Measurements from ENCODE around the gene FNDC3B. TPM values are rescaled to one million over a fixed set of nuclear protein-coding genes. Genes with fewer than 3 reads are reported as not detected.

The FNDC3B gene
- total RNA-seq, 1 donor from 2014 or later: 14.7 TPM

DNA sequence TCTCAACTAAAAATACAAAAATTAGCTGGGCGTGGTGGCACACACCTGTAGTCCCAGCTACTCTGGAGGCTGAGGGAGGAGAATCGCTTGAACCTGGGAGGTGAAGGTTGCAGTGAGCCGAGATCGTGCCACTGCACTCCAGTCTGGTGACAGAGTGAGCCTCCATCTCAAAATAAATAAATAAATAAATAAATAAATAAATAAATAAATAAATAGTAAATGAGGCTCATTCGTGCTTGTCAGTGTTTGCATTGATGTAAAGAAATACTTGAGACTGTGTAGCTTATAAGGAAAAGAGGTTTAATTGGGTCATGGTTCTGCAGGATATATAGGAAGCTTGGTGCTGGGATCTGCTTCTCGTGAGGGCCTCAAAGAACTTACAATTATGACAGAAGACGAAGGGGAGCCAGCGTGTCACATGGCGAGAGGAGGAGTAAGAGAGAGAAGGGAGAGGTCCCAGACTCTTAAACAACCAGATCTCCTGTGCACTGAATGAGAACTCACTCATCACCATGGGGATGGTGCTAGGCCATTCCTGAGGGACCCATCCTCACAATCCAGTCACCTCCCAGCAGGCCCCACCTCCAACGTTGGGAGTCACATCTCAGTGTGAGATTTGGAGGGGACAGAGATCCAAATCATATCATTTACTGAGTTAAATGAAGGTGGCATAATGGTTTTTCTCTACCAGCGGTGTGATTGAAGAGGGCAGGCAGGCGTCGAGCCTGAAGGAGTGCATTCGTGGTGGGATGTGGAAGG is 104.5 kb downstream of the FNDC3B start:
- DNase-seq (ENCODE audit: low spot score in 2 of 2): no peak
- FAIRE-seq: no peak

DNA sequence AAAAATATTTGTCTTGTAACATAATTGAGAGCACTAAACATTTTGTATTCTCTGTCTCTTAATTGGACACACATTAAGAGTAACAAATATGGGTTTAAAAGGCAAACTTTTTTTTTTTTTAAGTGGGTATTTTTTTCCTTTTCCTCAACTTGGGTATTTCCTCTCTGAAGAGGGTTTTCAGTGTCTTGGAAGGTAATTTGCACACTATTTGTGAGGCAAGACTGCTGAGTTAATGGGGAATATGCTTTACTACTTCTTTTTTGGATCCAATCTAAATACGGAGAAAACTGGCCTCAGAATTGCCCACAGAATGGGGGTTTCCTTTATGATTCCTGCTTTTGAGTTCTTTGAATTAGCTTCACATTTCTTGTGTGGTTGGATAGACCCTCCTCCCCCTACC is 105.2 kb downstream of the FNDC3B start:
- FAIRE-seq (no peak), DNase-seq (ENCODE audit: low spot score in 2 of 2) (no peak)

DNA sequence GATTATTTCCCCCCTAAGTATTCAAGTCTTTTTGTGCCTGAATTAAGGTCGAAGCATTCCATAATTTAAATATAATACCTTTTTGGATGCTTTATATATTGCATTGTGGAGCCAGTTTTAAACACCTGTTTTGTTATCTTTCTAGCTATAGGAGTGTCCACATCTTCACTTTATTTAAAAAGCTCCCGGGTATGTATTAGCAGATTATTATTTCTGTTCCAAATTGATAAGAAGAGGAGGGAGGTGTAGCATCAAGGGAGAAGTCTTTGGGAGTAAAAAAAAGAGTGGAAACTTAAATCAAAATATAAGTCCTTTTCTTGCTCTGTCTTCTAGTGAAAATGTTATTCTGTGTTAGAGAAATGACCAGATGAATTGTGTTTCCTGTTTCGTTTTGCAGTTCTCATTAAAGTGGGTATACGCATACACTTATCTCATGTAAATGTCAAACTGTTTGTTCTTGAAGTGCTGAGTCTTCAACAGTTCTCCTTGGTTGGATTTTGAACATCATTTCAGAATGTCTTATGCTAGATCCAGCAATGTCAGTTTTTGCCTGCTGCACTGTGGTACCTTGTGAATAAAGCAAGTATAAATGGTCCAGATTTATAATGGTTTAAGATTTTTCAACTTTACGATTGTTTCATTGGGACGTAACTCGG is 105.8 kb downstream of the FNDC3B start:
- no peak for FAIRE-seq

DNA sequence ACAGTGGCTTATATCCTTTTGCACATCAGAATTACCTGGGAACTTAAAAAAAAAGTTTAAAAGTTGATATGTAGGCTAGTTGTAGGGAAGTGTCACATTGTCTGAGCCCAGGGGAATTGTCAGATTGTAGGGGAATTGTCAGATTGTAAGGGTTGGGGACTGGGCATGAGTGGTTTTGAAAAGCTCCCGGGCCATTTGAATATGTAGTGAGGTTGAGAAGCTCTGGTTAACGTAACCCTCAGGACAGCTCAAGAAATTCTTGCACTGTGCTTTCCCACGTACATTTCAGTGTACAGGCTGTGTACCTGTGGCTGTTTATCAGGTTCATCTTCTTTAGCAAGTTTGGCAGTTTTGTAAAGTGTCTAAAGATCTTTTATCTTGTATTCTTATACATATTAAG is 107.0 kb downstream of the FNDC3B start:
- no peak for FAIRE-seq
- no peak for DNase-seq (ENCODE audit: low spot score in 2 of 2)

More for the DNA sequence above, 105.8 kb downstream of the FNDC3B start:
- no peak for DNase-seq (ENCODE audit: low spot score in 2 of 2)

DNA sequence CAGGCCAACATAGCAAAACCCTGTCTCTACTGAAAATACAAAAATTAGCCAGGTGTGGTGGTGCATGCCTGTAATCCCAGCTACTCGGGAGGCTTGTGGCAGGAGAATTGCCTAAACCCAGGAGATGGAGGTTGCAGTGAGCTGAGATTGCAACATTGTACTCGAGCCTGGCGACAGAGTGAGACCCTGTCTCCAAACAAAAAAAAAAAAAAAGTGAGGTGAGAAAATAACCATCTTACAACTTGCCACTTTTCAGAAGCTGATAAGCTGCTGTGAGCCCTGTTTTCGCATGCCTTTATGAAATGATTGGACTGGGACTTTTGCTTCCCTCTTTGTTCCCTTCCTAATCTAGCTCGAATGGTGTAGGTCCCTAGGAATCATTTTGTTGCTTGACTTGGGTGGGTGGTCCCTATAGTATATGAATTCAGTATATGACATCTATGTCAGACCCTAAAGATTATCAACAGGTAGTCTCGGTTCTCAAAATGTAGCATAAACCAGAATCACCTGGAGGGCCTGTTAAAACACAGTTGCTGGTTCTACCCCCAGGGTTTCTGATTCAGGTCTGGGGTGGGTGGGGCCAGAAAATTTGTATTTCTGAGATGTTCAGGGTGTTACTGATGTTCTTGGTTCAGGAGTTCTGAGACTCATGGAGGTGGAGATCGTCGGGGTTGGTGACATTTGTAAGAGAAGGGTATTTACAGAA is 107.9 kb downstream of the FNDC3B start:
- FAIRE-seq: no peak
- no peak for DNase-seq (ENCODE audit: low spot score in 2 of 2)

DNA sequence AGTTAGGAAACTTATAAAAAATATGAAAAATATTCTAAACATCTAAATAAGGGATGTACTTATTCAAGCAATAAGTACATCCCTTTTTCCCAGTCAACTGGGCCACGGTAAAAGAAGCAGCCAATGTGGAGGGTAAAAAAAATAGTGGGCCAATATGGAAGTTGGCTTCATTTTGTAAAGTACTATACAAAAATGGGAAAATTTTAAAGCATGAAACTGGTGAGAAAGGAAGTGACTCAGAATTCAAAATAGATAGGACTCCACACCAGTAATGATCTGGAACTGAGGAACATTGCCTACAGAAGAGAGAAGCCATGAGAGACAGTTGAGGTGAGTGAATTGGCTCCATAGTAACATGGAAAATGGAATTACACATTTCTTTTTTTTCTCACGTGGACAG is 108.9 kb downstream of the FNDC3B start:
- DNase-seq (ENCODE audit: low spot score in 2 of 2) (no peak), FAIRE-seq (no peak)

DNA sequence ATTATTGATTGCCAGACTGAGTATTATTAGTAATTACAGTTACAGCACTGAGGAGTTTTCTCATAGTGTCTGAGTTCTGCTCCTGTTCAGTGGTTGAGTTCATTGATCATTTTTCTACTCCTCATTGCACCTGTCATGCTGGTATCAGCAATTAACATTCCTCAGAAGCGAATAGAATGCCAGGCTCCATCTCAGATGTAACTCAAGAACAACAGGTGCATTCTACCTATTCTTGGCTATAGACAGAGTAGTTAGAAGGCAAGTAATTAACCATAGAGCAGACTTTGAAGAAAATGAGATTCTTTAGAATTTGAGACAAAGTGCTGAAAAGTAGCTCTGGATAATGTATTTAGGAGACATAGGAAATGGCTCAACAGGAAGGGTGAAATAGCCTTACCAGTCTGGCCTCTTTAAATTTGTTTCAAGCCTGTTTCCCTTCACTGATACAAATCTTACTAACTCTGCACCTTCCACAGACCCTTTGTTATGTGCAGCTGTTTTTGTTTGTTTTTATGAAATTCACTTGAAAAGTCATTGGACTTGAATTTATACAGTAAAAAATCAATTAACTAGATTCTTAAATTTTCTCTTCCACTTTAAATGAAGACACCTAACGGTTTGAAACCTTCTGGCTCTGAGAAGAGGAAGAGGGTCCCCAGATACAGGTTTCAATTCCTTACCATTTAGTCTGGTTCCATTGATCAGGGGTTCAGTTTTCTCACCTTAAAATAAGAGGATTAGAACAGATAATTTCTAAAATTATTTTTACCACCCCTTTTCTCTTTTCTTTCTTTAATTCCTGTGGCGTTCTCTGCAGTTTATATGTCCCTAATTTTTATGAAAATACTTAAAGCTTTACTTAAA is 109.6 kb downstream of the FNDC3B start:
- no peak for DNase-seq (ENCODE audit: low spot score in 2 of 2)
- no peak for FAIRE-seq

DNA sequence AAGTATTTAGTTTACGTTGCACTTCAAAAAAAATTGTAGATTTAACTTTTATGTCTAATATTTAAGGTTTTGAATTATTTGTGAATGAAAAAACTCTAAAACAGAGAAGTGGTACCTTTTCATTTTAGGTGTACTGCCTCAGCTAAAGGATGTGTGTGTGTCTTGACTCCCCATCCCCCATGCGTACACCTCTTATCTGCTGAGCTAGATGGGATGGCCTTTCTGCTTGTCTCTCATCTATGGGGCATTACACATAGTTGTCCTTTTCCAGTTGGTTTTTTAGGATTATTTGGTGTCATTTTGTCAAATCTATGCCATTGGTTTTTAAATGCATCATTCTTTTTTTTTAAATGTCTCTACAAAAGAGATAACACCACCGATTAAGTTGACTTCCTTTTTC is 110.9 kb downstream of the FNDC3B start:
- FAIRE-seq (no peak), DNase-seq (ENCODE audit: low spot score in 2 of 2) (no peak)

DNA sequence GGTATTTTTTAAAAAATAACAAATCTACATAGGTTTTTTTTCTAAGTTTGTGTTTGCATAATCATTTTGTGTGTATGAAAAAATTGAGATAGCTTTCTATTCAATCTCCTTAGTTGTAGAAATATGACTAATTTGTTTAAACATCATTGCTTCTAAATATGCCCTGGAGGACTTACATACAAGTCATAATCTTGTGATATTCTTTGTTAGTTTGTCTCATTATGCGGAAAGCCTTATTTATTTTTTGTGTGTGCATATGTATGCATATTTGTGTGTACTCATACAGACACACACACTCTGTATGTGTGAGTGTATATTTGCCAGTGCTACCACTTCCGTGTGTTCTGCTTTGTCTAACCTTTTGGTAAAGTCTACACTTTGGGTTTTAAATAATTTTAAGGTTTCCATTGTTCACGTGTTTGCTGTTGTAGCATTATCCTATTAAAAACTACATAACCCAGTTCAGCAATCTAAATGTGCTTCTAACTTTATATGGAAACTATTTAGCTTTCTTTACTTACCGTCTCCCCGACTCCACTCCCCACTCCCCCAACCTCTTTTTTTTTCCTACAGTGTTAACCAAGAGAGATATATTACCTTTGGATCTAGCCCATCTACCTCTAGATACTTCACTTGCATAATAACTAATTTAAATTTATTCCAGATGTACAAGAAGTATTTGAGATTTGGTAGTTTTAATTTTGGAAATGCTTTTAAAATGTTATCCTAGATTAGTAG is 111.7 kb downstream of the FNDC3B start:
- FAIRE-seq (no peak), DNase-seq (ENCODE audit: low spot score in 2 of 2) (no peak)

DNA sequence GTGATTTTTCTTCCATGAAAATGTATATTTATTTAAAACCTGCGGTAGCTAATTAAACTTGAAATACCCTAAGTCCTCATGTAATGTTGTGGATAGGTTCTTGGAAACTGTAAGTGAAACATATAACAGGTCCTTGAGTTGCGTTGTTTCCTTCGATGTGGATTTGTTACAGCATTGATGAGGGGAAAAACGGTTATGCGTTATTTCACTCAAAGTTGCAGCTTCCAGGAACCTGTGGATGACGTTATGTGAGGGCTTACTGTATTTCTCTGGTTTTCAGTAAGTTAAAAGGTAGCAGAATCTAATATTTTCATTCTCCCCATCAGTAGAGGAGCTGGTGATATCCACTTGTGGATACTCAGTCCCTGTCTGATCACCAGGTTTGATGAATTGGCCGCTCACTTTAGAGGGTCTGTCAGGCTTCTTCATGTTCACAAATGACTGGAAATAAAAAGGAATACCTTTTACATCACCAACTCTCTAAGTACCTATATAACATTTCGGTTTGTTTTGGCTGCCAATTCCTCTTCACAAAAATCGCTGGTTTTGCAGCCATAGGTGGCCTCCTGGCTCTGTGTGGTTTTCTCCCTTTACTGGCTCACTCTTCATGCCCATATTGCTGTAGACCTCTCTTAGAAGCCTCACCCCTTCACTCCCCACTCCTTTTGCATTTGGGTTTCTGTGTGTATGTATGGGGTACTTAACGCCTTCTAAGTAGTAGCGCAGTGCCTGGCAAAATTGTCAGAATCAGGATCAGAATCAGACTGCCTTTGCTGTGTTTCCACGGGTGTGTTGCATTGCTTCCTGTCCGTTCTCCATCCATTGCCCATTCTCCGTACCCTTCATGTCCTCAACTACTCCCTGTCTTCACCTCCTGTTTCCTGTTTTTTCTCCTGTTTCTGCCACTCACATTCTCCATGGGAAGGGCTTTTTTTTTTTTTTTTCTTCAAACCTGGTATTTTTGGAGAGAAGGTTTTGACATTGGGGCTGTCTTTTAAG is 112.6 kb downstream of the FNDC3B start:
- DNase-seq (ENCODE audit: low spot score in 2 of 2) (no peak), FAIRE-seq (no peak)

DNA sequence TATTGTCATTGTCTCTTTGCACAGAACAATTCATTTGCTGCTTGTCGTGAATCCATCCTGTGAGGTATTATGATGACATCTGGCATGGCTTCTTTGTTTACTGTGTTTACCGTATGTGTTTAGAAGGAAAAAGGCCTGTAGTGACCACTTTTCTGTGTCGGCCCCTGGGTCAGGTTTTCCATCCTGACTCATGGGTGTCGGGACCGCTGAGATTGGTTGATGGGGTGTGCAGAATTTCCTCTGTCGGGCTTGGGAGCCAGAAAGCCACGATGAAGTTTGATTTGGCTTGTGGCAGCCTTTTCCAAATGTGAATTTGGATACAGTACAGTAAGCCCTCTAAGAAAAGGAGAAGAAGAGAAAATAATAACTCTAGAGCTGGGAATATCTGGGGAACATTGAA is 113.5 kb downstream of the FNDC3B start:
- no peak for FAIRE-seq
- DNase-seq (ENCODE audit: low spot score in 2 of 2): no peak

DNA sequence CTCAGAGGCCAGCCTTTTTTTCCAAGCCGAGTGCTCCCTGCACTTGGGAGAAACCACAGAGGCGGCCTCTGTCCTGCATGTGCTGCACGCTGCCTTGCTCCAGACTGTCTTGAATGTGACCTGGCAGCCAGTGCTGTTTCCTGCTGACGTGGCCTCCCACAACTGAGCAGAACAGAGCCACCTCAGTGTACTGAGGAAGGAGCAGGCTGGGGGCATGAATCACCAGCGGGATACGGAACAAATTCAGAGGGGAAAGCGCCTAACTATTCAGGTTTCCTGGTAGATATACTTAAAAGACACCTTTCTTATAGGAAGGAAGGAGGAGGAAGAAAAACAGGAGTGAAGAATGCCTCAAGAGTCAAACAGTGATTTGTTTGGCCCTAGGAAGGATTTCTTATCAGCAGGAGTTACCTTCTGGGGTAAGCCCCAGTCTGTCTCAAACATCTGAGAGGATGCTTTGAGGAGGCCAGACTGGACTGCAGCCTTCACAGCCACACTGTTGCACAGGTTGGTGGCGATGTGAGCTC is 114.0 kb downstream of the FNDC3B start:
- no peak for FAIRE-seq
- peak in 1 of 2 donors; percentile 4 for DNase-seq (ENCODE audit: low spot score in 2 of 2)

DNA sequence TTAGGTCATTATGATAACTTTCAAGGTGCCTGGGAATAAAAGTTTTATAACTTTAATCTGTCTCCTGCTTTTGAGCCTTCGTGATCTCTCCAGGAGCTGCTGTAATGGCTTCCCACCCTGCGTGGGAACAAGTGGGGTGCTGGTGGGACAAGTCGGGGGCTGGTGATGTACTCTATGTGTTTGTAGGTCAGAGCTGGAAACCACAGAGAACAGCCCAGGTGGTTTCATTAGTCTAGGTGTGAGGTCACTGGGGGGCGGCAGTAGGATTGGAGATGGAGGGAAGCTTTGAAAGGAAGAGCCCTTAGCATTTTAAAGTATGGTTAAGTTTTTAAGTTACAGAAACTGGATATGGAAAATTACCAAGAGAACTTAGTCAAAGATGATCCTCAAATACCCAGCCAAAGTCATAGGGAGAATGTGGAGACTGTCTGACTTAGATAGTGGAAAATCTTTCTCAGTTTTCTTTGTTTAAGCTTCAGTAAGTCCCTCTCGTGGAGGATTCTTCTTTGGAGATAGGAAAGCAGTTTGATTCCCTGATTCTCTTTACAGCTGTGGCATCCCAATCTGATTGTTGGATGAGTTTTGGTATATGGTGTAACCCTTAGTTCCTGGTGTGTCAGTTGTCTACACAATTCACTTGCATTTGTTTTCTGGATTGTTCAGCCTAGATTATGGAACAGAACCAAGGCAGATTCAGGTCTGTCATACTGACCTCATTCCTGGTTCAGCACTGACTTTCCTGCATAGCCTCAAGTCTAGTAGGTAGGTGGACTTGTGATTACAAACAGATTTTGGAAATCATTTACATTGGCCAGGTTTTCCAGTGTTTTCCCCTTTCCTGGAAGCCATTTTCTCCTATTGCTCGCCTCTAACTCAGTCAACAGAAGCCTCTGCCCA is 115.6 kb downstream of the FNDC3B start:
- DNase-seq (ENCODE audit: low spot score in 2 of 2): no peak
- FAIRE-seq: no peak

DNA sequence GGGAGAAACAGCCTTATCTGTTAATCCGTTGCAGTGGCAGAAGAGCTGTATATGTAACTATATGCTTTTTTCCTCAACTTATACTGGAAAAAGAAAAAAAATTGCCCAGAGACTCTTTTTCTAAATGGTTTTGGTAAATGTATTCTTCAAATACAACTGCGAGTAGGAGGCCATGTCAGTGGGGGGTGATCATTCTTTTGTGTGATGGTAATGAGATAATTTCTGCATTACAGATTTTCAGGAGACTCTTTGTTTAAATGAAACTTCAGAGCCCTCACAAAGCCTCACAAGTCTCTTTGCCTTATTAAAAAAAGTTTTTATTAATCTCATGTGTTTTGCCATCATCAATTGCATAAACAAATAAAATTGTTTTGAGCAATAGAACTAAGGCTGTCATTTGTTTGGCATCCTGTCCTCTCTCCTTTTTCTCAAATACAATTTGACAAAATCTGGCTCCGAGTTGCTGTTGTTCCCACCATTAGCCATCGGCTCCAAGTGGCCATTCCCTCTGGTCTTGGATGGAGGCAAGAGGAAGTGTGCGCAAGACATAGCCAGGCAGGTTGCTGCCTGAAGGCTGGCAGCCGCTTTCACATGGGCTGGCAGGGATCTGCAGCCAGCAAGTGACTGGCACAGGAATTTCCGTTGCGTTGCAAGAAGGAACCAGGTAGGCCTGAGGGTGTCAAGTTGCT is 116.7 kb downstream of the FNDC3B start:
- DNase-seq (ENCODE audit: low spot score in 2 of 2) (no peak), FAIRE-seq (no peak)

DNA sequence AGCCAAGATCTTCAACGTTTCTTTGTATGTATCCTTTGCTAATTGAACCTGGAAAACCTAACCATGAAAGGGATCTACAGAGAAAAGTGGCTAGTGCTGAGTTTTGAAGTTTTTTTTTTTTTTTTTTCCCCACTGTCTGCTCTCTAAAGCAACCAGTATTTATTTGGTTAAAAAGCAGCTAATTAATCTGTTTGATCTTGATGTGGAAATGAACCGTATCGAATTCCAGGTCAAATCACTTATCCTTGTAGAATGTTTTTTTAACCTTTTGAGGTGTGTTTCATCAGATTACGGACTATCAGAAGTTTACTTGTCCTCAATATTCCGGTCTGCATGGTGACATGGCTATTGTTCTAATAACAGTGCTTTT is 117.2 kb downstream of the FNDC3B start:
- FAIRE-seq (no peak), DNase-seq (ENCODE audit: low spot score in 2 of 2) (no peak)

DNA sequence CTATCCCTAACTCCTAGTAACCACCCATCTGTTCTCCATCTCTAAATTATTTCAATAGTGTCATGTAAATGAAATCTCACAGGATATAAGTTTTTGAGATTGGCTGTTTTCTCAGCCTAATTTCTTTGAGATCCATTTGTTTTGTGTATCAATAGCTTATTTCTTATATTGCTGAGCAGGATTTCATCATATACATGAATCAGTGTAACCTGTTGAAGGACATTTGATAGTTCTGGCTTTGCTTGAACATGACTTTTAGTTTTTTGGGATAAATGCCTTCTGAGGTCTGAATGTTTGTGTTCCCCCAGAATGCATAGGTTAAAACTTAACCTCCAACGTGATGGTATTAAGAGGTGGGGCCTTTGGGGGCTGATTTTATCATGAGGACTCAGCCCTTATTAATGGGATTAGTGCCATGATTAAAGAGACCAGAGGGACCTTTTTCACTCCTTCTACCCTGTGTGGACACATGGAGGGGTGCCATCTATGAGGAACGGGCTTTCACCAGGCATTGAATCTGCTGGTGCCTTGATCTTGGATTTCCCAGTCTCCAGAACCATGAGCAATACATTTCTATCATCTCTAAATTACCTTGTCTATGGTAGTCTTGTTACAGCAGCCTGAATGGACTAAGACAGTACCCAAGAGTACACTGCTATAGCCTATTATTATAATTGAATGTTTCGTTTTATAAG is 118.3 kb downstream of the FNDC3B start:
- FAIRE-seq (no peak), DNase-seq (ENCODE audit: low spot score in 2 of 2) (no peak)

All from frontal cortex (tissue), 4 donors.